Breast epithelium (tissue), 4 donors: ENCODE measurements around the gene SMURF1. TPM values are rescaled to one million over a fixed set of nuclear protein-coding genes. Genes with fewer than 3 reads are reported as not detected.

Experiments
- DNase-seq, 2 donors: peaks; one replicate each; pipeline ENCODE4 v3.0.0-alpha.2; 2019; ENCODE audit warnings: low spot score in 2 of 2
- H3K27ac ChIP-seq, 2 donors: fragments of 200-600 bp; sonication (generic) in 1 of 2; one replicate each; pipeline ENCODE4 v1.5.1; 2016 to 2019; ENCODE audit warnings: mild to moderate bottlenecking in 1 of 2
- H3K27me3 ChIP-seq, 2 donors: fragments of 200-600 bp; sonication (generic) in 1 of 2; one replicate each; pipeline versions ENCODE4 v1.5.1 to v1.6.0; 2017 to 2019; ENCODE audit warnings: control low read depth in 1 of 2, mild to moderate bottlenecking in 1 of 2
- H3K36me3 ChIP-seq: fragments of 200-600 bp; one replicate; pipeline ENCODE4 v1.5.1; 2019
- H3K4me1 ChIP-seq, 2 donors: fragments of 200-600 bp; sonication (generic); one replicate each; pipeline ENCODE4 v1.5.1; 2016 to 2019; ENCODE audit warnings: control low read depth in 1 of 2
- H3K4me3 ChIP-seq, 3 donors: fragments of 200-600 bp; sonication (generic); 1 replicate in 2 of 3; 2 replicates in 1 of 3; pipeline ENCODE4 v1.5.1; 2016 to 2019; ENCODE audit warnings: mild to moderate bottlenecking in 3 of 3, moderate library complexity in 2 of 3
- H3K9me3 ChIP-seq, 2 donors: fragments of 200-600 bp; sonication (generic) in 1 of 2; one replicate each; pipeline ENCODE4 v1.5.1; 2016 to 2019; ENCODE audit warnings: control low read depth in 1 of 2
- CTCF ChIP-seq, 3 donors: fragments of 450-650 bp; IDR thresholded peaks; one replicate each; pipeline ENCODE4 v1.5.1; 2016 to 2017; ENCODE audit warnings: antibody characterized with exemption in 3 of 3, mild to moderate bottlenecking in 3 of 3, moderate library complexity in 3 of 3
- POLR2A ChIP-seq: fragments of 450-650 bp; IDR thresholded peaks from one replicate; pipeline ENCODE4 v1.6.1; 2016; ENCODE audit warnings: antibody characterized with exemption, mild to moderate bottlenecking, moderate library complexity
- POLR2AphosphoS5 ChIP-seq, 3 donors: sonication (generic); formaldehyde crosslinking; IDR thresholded peaks; one replicate each; pipeline ENCODE4 v1.6.1; 2017; ENCODE audit warnings: antibody characterized with exemption in 3 of 3
- intact Hi-C: fragments of 100-400 bp; cut with DNase I; formaldehyde crosslinking; loops from one replicate; pipeline ENCODE4 v1.15.1; 2023; ENCODE audit warnings: low total_unique reads
- total RNA-seq, 3 donors: library from RNA; depleted of rRNA; stranded (reverse); fragments of >200 nt; gene quantifications; one replicate each; pipeline ENCODE4 v1.1.0, GENCODE V29; 2016

The SMURF1 gene
- total RNA-seq, 3 donors from 2014 or later: 20.2 to 28.7 (median 25.9) TPM

GRCh38 chr7:98991141-98991540 lies 152.8 kb downstream of the SMURF1 start:
- H3K4me3 ChIP-seq: no peak overlapping the region
- intact Hi-C loops: no loop called here
- H3K27ac ChIP-seq: no peak overlapping the region
- H3K9me3 ChIP-seq: no peaks in the 10 kb centered on the region
- no peak for DNase-seq
- TF ChIP-seq POLR2A (no peak), POLR2AphosphoS5 (IDR thresholded peaks at IDR 0.05) (no peak), CTCF (IDR thresholded peaks at IDR 0.05) (no peak)
- H3K4me1 ChIP-seq: no peaks in the 10 kb centered on the region
- peaks cover 33% of the 10 kb centered on the region for H3K36me3 ChIP-seq
- no peaks in the 10 kb centered on the region for H3K27me3 ChIP-seq

- no peaks in the 10 kb centered on the region for H3K9me3 ChIP-seq
- intact Hi-C loops: no loop called here
- no peaks in the 10 kb centered on the region for H3K27me3 ChIP-seq
- peaks cover 40% of the 10 kb centered on the region for H3K36me3 ChIP-seq
- no peak for DNase-seq
- no peak overlapping the region for H3K4me3 ChIP-seq
- no peak for TF ChIP-seq CTCF (IDR thresholded peaks at IDR 0.05)
- no peak for TF ChIP-seq POLR2A
- TF ChIP-seq POLR2AphosphoS5 (IDR thresholded peaks at IDR 0.05): no peak
- no peaks in the 10 kb centered on the region for H3K4me1 ChIP-seq
- H3K27ac ChIP-seq: no peak overlapping the region
Observed at GRCh38 chr7:98990356-98990755, 153.6 kb downstream of the SMURF1 start.

- Histone ChIP-seq H3K27ac (no peak overlapping the region), H3K9me3 (no peaks in the 10 kb centered on the region), H3K27me3 (no peaks in the 10 kb centered on the region), H3K4me1 (no peaks in the 10 kb centered on the region), H3K4me3 (no peak overlapping the region), H3K36me3 (peaks cover 35% of the 10 kb centered on the region)
- intact Hi-C loops: no loop called here
- no peak for DNase-seq
- TF ChIP-seq POLR2A: no peak
Observed at GRCh38 chr7:98988641-98989040, 155.3 kb downstream of the SMURF1 start.

- no peaks in the 10 kb centered on the region for H3K27me3 ChIP-seq
- no peaks in the 10 kb centered on the region for H3K4me1 ChIP-seq
- no peak overlapping the region for H3K4me3 ChIP-seq
- peaks cover 35% of the 10 kb centered on the region for H3K36me3 ChIP-seq
- DNase-seq: no peak
- no peak overlapping the region for H3K27ac ChIP-seq
- no peak for TF ChIP-seq POLR2AphosphoS5 (IDR thresholded peaks at IDR 0.05)
- TF ChIP-seq POLR2A: no peak
- TF ChIP-seq CTCF (IDR thresholded peaks at IDR 0.05): no peak
- intact Hi-C loops: no loop called here
- no peaks in the 10 kb centered on the region for H3K9me3 ChIP-seq
Observed at GRCh38 chr7:98985945-98986344, 158.0 kb downstream of the SMURF1 start.

GRCh38 chr7:98985406-98985805 lies 158.5 kb downstream of the SMURF1 start:
- TF ChIP-seq POLR2AphosphoS5 (IDR thresholded peaks at IDR 0.05) (no peak), POLR2A (no peak), CTCF (IDR thresholded peaks at IDR 0.05) (no peak)
- H3K9me3 ChIP-seq: no peaks in the 10 kb centered on the region
- intact Hi-C loops: no loop called here
- no peaks in the 10 kb centered on the region for H3K27me3 ChIP-seq
- no peak overlapping the region for H3K27ac ChIP-seq
- H3K36me3 ChIP-seq: peaks cover 35% of the 10 kb centered on the region
- no peaks in the 10 kb centered on the region for H3K4me1 ChIP-seq
- DNase-seq: no peak
- H3K4me3 ChIP-seq: no peak overlapping the region

GRCh38 chr7:98984126-98984525 lies 159.8 kb downstream of the SMURF1 start:
- no peak for TF ChIP-seq POLR2AphosphoS5 (IDR thresholded peaks at IDR 0.05)
- TF ChIP-seq POLR2A: no peak
- TF ChIP-seq CTCF (IDR thresholded peaks at IDR 0.05): no peak
- Histone ChIP-seq H3K27me3 (no peaks in the 10 kb centered on the region), H3K4me1 (no peaks in the 10 kb centered on the region), H3K27ac (no peak overlapping the region), H3K9me3 (no peaks in the 10 kb centered on the region), H3K36me3 (peaks cover 34% of the 10 kb centered on the region), H3K4me3 (no peak overlapping the region)
- intact Hi-C loops: no loop called here
- DNase-seq: no peak
